GM13977 (cell line): ENCODE data around the gene CREB5.
"Not testable (repeated sequence)": the region's sequence is repeated elsewhere in the genome, so short reads cannot be mapped to it uniquely, and the experiment has no call there.

ENCODE experiments used
- DNase-seq: peaks from one replicate; pipeline ENCODE4 v3.0.0; 2012; ENCODE audit warnings: low spot score
- in situ Hi-C: fragments of 300-500 bp; cut with MboI; formaldehyde crosslinking; loops from one replicate; pipeline ENCODE4 v1.12.0; 2022; ENCODE audit warnings: low sequenced_read_pairs, low pct_unique_long_range_greater_than_20kb, mixed read lengths, inconsistent platforms; ENCODE audit not compliant: unreplicated experiment
- TF ChIP-seq, protein P1 (sequence below): IDR thresholded peaks from 2 replicates; pipeline ENCODE4 v1.5.1; 2012; ENCODE audit warnings: mild to moderate bottlenecking, control low read depth; ENCODE audit not compliant: insufficient read depth; ENCODE audit errors: extremely low read depth, missing control alignments

Gene CREB5

DNA sequence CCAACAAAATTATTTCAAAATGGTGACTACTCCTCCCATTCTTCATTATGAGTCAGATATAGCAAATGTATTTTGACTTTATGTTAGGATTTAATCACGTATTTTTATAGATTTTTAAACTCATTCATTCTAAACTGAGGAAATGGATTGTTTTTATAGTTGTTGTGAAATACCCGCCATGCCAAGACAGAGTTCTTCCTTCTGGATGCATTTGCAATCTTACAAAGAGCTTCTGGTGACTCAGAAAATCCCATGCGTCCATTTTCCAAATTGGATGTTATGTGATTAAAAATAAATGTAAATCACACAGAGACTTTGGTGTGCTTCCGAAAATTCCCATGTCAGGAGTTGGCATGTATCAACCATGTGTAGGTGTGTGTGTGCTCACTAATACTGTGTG, 366.5 kb downstream of the CREB5 start:
- DNase-seq, result no peak
- TF ChIP-seq, protein P1, sequence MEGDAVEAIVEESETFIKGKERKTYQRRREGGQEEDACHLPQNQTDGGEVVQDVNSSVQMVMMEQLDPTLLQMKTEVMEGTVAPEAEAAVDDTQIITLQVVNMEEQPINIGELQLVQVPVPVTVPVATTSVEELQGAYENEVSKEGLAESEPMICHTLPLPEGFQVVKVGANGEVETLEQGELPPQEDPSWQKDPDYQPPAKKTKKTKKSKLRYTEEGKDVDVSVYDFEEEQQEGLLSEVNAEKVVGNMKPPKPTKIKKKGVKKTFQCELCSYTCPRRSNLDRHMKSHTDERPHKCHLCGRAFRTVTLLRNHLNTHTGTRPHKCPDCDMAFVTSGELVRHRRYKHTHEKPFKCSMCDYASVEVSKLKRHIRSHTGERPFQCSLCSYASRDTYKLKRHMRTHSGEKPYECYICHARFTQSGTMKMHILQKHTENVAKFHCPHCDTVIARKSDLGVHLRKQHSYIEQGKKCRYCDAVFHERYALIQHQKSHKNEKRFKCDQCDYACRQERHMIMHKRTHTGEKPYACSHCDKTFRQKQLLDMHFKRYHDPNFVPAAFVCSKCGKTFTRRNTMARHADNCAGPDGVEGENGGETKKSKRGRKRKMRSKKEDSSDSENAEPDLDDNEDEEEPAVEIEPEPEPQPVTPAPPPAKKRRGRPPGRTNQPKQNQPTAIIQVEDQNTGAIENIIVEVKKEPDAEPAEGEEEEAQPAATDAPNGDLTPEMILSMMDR, result no peak
- in situ Hi-C loops, result no loop called here

DNA sequence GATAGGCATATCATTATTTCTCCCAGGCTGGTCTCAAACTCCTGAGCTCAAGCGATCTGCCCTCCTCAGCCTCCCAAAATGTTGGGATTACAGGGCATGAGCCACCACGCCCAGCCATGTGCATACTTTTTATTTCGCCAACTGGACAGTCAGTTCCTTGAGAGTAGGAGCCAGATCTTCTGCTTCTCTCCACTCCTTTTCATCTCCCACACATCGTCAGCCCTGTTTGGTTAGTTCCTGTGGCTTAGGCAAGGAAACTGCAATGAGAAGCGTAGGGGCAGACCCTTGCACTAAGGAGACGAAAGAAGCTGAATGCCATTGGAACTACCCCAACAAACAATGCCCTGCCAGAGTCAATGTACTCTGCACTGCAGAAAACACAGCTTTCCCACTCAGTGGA, 367.6 kb downstream of the CREB5 start:
- DNase-seq, result no peak
- in situ Hi-C loops, result no loop called here
- TF ChIP-seq, protein P1, result no peak

DNA sequence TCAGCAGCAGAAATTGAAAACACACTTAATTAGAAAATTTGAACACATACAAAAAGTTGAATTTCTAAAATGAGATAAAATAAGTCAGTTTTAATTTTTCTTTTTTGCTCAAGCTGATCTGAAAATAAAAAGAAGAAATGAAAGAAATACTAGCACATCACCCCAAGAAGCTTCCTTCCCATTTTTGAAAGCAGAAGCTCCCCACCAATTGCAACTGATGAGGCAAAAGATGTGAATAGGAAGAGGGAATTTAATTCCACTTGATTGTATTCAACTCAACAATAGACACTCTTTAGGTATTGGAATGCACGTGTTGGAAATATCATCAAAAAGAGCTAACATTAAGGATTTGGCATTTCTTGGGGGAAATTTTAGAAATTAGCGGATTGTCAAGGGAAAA, 370.0 kb downstream of the CREB5 start:
- in situ Hi-C loops, result no loop called here
- TF ChIP-seq, protein P1, result no peak

DNA sequence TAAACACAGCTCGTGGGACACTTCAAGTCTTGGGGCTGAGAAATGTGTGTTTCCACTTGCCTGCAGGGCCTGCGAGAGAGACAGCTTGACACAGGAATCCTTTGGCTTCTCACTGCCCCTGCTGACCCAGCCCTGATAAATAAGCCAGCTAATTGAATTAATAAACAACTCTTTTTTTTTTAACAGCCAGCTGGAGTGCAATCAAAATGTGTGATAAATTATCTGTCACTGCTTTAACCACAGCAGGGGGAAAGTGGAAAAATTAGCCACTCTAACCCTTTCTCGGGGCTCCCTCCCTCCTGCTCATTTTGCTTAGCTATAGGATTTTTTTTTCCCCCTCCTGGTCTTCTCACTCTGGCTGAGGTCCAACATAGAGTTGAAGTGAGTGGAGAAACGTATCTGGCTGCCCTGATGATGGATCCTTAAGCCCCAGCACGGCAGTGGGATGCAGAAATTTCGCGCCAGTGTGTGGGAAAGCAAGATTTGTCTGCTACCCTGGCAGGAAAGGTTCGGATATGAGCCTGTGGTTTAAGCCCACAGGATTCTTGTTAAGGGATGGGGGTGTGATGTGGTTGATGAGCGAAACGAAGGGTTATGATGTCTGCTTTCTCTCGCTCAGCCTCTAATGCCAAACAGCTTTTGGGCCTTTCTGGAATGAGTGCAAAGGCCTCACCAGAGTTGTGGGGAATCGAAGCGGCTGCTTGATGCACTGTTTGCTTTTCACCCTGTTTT, 372.0 kb downstream of the CREB5 start:
- no peak for DNase-seq
- in situ Hi-C loops, result no loop called here
- TF ChIP-seq, protein P1, result no peak

More for the DNA sequence above, 370.0 kb downstream of the CREB5 start:
- DNase-seq, result no peak

DNA sequence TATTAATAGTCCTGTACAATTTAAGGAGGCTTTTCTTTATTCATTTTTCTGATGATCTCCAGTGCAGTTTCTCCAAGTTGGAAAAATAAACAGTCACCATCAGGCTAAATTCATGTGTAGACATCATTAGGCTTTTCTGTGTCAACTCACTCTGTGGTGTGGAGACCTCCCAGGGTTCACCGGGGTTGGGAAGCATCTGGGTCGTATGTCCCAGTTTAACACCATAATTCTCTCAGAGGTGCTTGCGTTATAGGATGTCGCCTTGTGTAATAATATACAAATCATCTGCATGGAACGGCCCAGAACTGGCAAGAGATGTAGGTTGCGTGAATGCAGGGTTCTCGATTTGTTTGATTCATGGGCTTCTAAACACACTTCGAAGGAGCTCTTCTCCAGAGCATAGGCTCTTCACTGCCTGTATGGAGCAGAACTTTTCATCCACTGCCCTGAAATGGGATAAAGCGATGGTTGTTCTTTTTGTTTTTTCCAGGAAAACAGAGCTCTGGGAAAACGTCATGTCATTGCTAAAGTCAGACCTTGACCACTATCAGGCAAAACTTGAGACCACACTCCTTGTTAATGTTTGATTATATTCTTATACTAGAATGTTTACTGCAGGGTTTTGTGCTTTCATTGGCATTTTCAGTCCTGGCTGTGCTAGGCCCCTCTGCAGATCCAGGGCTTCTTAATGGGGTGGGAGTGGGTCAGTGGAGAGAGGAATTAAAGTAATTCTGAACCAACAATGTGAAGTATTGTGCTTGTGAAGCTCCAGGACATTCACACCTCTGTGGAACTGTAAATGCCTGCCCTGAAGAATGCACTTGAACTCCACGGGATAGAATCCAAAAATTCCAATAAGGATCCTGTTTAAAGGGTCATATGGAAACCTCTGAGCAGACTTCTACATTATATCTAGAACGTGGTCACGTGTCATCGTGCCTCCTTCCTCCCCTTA, 373.0 kb downstream of the CREB5 start:
- TF ChIP-seq, protein P1, result no peak
- DNase-seq, result no peak
- in situ Hi-C loops, result no loop called here

DNA sequence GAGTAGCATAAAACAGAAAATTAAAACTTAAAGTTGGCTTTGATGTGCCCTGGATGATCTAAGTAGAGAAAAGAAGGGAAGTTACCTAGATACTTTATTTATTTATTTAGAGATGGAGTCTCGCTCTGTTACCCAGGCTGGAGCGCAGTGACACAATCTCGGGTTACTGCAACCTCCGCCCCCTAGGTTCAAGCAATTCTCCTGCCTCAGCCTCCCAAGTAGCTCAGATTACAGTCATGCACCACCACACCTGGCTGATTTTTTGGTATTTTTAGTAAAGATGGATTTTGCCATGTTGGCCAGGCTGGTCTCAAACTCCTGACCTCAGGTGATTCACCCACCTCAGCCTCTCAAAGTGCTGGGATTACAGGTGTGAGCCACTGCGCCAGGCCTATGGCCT, 373.8 kb downstream of the CREB5 start:
- in situ Hi-C loops, DNase-seq: not testable (repeated sequence)

DNA sequence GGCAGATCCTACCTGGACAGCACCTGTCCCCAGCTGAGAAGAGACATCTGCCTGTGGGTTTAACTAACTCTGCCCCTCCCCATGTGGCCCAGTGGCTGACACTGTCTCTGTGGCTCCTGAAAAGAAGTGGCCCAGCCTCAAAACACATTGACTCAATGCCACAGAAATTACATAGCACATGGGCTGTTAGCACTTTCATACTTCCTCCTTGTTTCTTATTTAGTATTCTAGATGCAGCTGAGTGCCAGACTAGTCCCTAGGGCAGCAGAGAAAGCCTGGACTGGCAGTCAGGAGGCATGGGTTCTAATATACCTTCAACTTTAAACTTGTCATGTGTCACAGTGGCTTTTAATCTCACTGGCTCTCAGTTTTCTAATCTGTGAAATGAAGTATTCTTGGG, 374.8 kb downstream of the CREB5 start:
- no peak for DNase-seq
- in situ Hi-C loops, result no loop called here
- TF ChIP-seq, protein P1, result no peak
